SK-N-SH (cell line): ENCODE results near the gene PBX4. TPM values are rescaled to one million over a fixed set of nuclear protein-coding genes. Genes with fewer than 3 reads are reported as not detected.

Experiments
- CTCF ChIA-PET: fragments of 300-600, 350-600 bp; formaldehyde crosslinking; extraction: SDS; loops from one replicate; lab custom pipeline; 2021; lab: Yijun Ruan, JAX
- POLR2A ChIA-PET: fragments of 350-600 bp; sonication (Branson Sonifier 250); formaldehyde crosslinking; extraction: SDS; loops from one replicate; lab custom pipeline; 2020; ENCODE audit warnings: antibody characterized with exemption, inconsistent platforms; lab: Yijun Ruan, JAX
- DNase-seq: peaks from one replicate; pipeline ENCODE4 v3.0.0; 2012
- H2AFZ ChIP-seq: fragments of 200-600 bp; sonication (generic); 2 replicates; pipeline ENCODE4 v1.8.1; 2016; ENCODE audit warnings: antibody characterized with exemption, mild to moderate bottlenecking, low read depth
- H3F3A ChIP-seq: fragments of 200-600 bp; sonication (generic); replicated peaks from 2 replicates; pipeline ENCODE3; 2016; ENCODE audit warnings: antibody characterized with exemption, mild to moderate bottlenecking; ENCODE audit not compliant: insufficient read depth
- H3K27ac ChIP-seq, 2 experiments: fragments of 200-500 bp in 1 of 2; fragments of 200-600 bp in 1 of 2; sonication (Bioruptor generic) in 1 of 2; sonication (generic), shearing (Covaris generic) in 1 of 2; 2 replicates each; pipeline versions ENCODE4 v1.5.1 to v1.6.1; 2014 to 2016; ENCODE audit warnings: low read depth in 2 of 2, inconsistent platforms in 1 of 2, low read length in 1 of 2, mild to moderate bottlenecking in 1 of 2, mixed read lengths in 1 of 2
- H3K27me3 ChIP-seq: fragments of 200-600 bp; sonication (generic), shearing (Covaris generic); 2 replicates; pipeline ENCODE4 v1.6.1; 2016; ENCODE audit warnings: mixed run types; ENCODE audit not compliant: insufficient read depth
- H3K36me3 ChIP-seq, 2 experiments: fragments of 200-500 bp in 1 of 2; fragments of 200-600 bp in 1 of 2; sonication (Bioruptor generic) in 1 of 2; sonication (generic) in 1 of 2; replicated peaks in 1 of 2; 2 replicates each; pipeline versions ENCODE3 to v1.5.1; 2014 to 2016; ENCODE audit warnings: low read length in 1 of 2, mild to moderate bottlenecking in 1 of 2; ENCODE audit not compliant: insufficient read depth in 2 of 2, control insufficient read depth in 1 of 2
- H3K4me1 ChIP-seq, 2 experiments: fragments of 200-500 bp in 1 of 2; fragments of 200-600 bp in 1 of 2; sonication (Bioruptor generic) in 1 of 2; sonication (generic), shearing (Covaris generic) in 1 of 2; 2 replicates each; pipeline versions ENCODE4 v1.5.1 to v1.6.1; 2014 to 2016; ENCODE audit warnings: low read depth in 1 of 2, low read length in 1 of 2, mixed run types in 1 of 2; ENCODE audit not compliant: insufficient read depth in 2 of 2, control insufficient read depth in 1 of 2
- H3K4me2 ChIP-seq: fragments of 200-600 bp; sonication (generic), shearing (Covaris generic); 2 replicates; pipeline ENCODE4 v1.6.1; 2017; ENCODE audit warnings: mixed run types
- H3K4me3 ChIP-seq, 2 experiments: fragments of 200-500 bp in 1 of 2; fragments of 200-600 bp in 1 of 2; sonication (Bioruptor generic) in 1 of 2; sonication (generic), shearing (Covaris generic) in 1 of 2; 2 replicates each; pipeline versions ENCODE4 v1.5.1 to v1.8.1; 2014 to 2016; ENCODE audit warnings: low read depth in 2 of 2, inconsistent platforms in 1 of 2, low read length in 1 of 2, mild to moderate bottlenecking in 1 of 2, mixed read lengths in 1 of 2, moderate library complexity in 1 of 2
- H3K79me2 ChIP-seq: fragments of 200-600 bp; sonication (generic); 2 replicates; pipeline ENCODE4 v1.8.1; 2017; ENCODE audit warnings: mild to moderate bottlenecking; ENCODE audit not compliant: insufficient read depth
- H3K9ac ChIP-seq: fragments of 200-600 bp; sonication (generic); 2 replicates; pipeline ENCODE4 v1.6.1; 2017; ENCODE audit warnings: mixed run types
- H3K9me2 ChIP-seq: fragments of 200-600 bp; sonication (generic); 2 replicates; pipeline ENCODE4 v1.6.1; 2017; ENCODE audit warnings: mixed run types
- H3K9me3 ChIP-seq: fragments of 200-600 bp; sonication (generic); 2 replicates; pipeline ENCODE4 v1.6.1; 2017; ENCODE audit warnings: mixed run types, mild to moderate bottlenecking, moderate library complexity
- H4K20me1 ChIP-seq: fragments of 200-600 bp; sonication (generic); 2 replicates; pipeline ENCODE4 v1.6.1; 2017; ENCODE audit warnings: mild to moderate bottlenecking, mixed run types; ENCODE audit not compliant: insufficient read depth
- CHD2 ChIP-seq: fragments of 150-350 bp; IDR thresholded peaks from 2 replicates; pipeline ENCODE4 v1.6.1; 2018; ENCODE audit warnings: low read length; ENCODE audit not compliant: partially characterized antibody
- CTCF ChIP-seq: fragments of 200-600 bp; sonication (generic); IDR thresholded peaks from 2 replicates; pipeline ENCODE4 v1.6.1; 2017; ENCODE audit warnings: antibody characterized with exemption, mild to moderate bottlenecking, moderate library complexity
- EZH2phosphoT487 ChIP-seq: fragments of 200-600 bp; sonication (generic); IDR thresholded peaks from 2 replicates; pipeline ENCODE4 v1.6.1; 2017; ENCODE audit warnings: low read depth, mixed run types, mild to moderate bottlenecking, antibody characterized with exemption, moderate library complexity, borderline replicate concordance
- FOSL2 ChIP-seq: IDR thresholded peaks from 2 replicates; pipeline ENCODE4 v1.4.0; 2012; ENCODE audit warnings: low read depth, mild to moderate bottlenecking, moderate library complexity, borderline replicate concordance
- MEF2A ChIP-seq: IDR thresholded peaks from 2 replicates; pipeline ENCODE4 v1.4.0; 2012; ENCODE audit warnings: low read depth, borderline replicate concordance
- MXI1 ChIP-seq: IDR thresholded peaks from 2 replicates; pipeline ENCODE4 v1.6.1; 2012; ENCODE audit warnings: mild to moderate bottlenecking, low read depth, low read length, improper control_type of control experiment
- NRF1 ChIP-seq: IDR thresholded peaks from 2 replicates; pipeline ENCODE4 v1.6.1; 2012; ENCODE audit warnings: low read depth, mild to moderate bottlenecking, low read length
- POLR2AphosphoS5 ChIP-seq: IDR thresholded peaks from 2 replicates; pipeline ENCODE4 v1.6.1; 2012; ENCODE audit warnings: low read depth, low read length
- RAD21 ChIP-seq: IDR thresholded peaks from 2 replicates; pipeline ENCODE4 v1.6.1; 2012; ENCODE audit warnings: mild to moderate bottlenecking, low read length
- RCOR1 ChIP-seq: fragments of 150-350 bp; IDR thresholded peaks from 2 replicates; pipeline ENCODE4 v1.6.1; 2017; ENCODE audit warnings: antibody characterized with exemption, low read length
- REST ChIP-seq: IDR thresholded peaks from 2 replicates; pipeline ENCODE4 v1.6.1; 2012; ENCODE audit warnings: mild to moderate bottlenecking, low read depth, low read length, moderate library complexity
- SIN3A ChIP-seq: IDR thresholded peaks from 2 replicates; pipeline ENCODE4 v1.6.1; 2012; ENCODE audit warnings: low read depth, mild to moderate bottlenecking, low read length, moderate library complexity, borderline replicate concordance
- SMC3 ChIP-seq: IDR thresholded peaks from 2 replicates; pipeline ENCODE4 v1.6.1; 2012; ENCODE audit warnings: low read depth, low read length, improper control_type of control experiment
- TAF1 ChIP-seq: IDR thresholded peaks from 2 replicates; pipeline ENCODE4 v1.6.1; 2012; ENCODE audit warnings: low read depth, mild to moderate bottlenecking, low read length, moderate library complexity, borderline replicate concordance
- TCF12 ChIP-seq: IDR thresholded peaks from 2 replicates; pipeline ENCODE4 v1.4.0; 2012
- YY1 ChIP-seq: IDR thresholded peaks from 2 replicates; pipeline ENCODE4 v1.4.0; 2012; ENCODE audit warnings: low read depth, mild to moderate bottlenecking
- ZBTB33 ChIP-seq: IDR thresholded peaks from 2 replicates; pipeline ENCODE4 v1.4.0; 2012; ENCODE audit warnings: low read depth, borderline replicate concordance
- WGBS: methylation state at CpG from one replicate; pipeline ENCODE4 v1.1.6; 2017; ENCODE audit warnings: low lambda C conversion rate; 5-methylcytosine and 5-hydroxymethylcytosine counted together
- polyA plus RNA-seq, 3 experiments: library from polyadenylated mRNA; depleted of rRNA; stranded (reverse); fragments of >200 nt; gene quantifications; 2 replicates each; pipeline ENCODE4 v1.2.3, GENCODE V29; 2012

PBX4 gene
- polyA plus RNA-seq, 1 of the 3 experiments (the other 2 are of a cell fraction) = 6.4 TPM

- Histone ChIP-seq H3K4me1 (peaks cover 0 to 2% of the 10 kb centered on the region in 2 experiments; a peak in 1 of 4 replicates), H3F3A (peaks cover 3% of the 10 kb centered on the region), H2AFZ (no peak overlapping the region), H3K27ac (no peak overlapping the region), H3K79me2 (no peaks in the 10 kb centered on the region), H3K4me3 (no peak overlapping the region), H4K20me1 (no peaks in the 10 kb centered on the region), H3K9ac (no peak overlapping the region), H3K9me2 (no peaks in the 10 kb centered on the region), H3K4me2 (no peak overlapping the region), H3K27me3 (no peaks in the 10 kb centered on the region), H3K36me3 (peaks cover 7 to 84% of the 10 kb centered on the region in 2 experiments), H3K9me3 (no peaks in the 10 kb centered on the region)
- WGBS = 98% methylated on average over 15 of the region's 22 CpGs
- ChIA-PET CTCF (interaction anchor here (2.6 to 5.5 kb wide), 2 partner anchors 95 to 117 kb away, joined by 9 to 49 read pairs; no protein-coding TSS in a partner anchor), POLR2A (no interaction called here)
- no peak for DNase-seq
- TF ChIP-seq CHD2 = no peak
- no peak for TF ChIP-seq FOSL2
- no peak for TF ChIP-seq RAD21
- no peak for TF ChIP-seq MEF2A
- no peak for TF ChIP-seq POLR2AphosphoS5
- TF ChIP-seq RCOR1 = no peak
- TF ChIP-seq CTCF = no peak
- TF ChIP-seq ZBTB33 = no peak
- TF ChIP-seq YY1 = no peak
- no peak for TF ChIP-seq MXI1
- no peak for TF ChIP-seq TCF12
- no peak for TF ChIP-seq SIN3A
- TF ChIP-seq EZH2phosphoT487 = no peak
- TF ChIP-seq NRF1 = no peak
These were observed 31.1 kb upstream of the PBX4 start for GRCh38 chr19:19649580-19649995.

- H3K4me2 ChIP-seq = no peak overlapping the region
- no peak for DNase-seq
- H3F3A ChIP-seq = peaks cover 3% of the 10 kb centered on the region
- H3K9me2 ChIP-seq = no peaks in the 10 kb centered on the region
- H4K20me1 ChIP-seq = no peaks in the 10 kb centered on the region
- ChIA-PET POLR2A (no interaction called here), CTCF (interaction anchor here (5.5 kb wide), 1 partner anchor 117 kb away, joined by 49 read pairs; no protein-coding TSS in a partner anchor)
- no peak overlapping the region for H2AFZ ChIP-seq
- H3K27ac ChIP-seq = no peak overlapping the region
- peaks cover 7 to 82% of the 10 kb centered on the region in 2 experiments for H3K36me3 ChIP-seq
- no peak overlapping the region for H3K4me3 ChIP-seq
- TF ChIP-seq REST (no peak), EZH2phosphoT487 (no peak), POLR2AphosphoS5 (no peak), TAF1 (no peak), SMC3 (no peak), CTCF (no peak)
- 87% methylated on average over 6 of the region's 6 CpGs for WGBS
- H3K9ac ChIP-seq = no peak overlapping the region
- no peaks in the 10 kb centered on the region for H3K9me3 ChIP-seq
- peaks cover 0 to 2% of the 10 kb centered on the region in 2 experiments; a peak in 1 of 4 replicates for H3K4me1 ChIP-seq
- H3K27me3 ChIP-seq = no peaks in the 10 kb centered on the region
- no peaks in the 10 kb centered on the region for H3K79me2 ChIP-seq
These were observed 30.7 kb upstream of the PBX4 start for GRCh38 chr19:19649155-19649554.
